HUDEP-2 (cell line): ENCODE measurements around the gene SRPRB.

Experiments
- DNase-seq, 76 experiments: peaks; one replicate each; lab custom pipeline; 2025; ENCODE audit not compliant: unreplicated experiment in 76 of 76; lab: John Stamatoyannopoulos, UW

The SRPRB gene

GRCh38 chr3:133863911-133864310, 58.3 kb downstream of the SRPRB start:
- no peak for DNase-seq

- DNase-seq = no peak
These were observed 59.0 kb downstream of the SRPRB start for GRCh38 chr3:133864616-133865015.

DNA sequence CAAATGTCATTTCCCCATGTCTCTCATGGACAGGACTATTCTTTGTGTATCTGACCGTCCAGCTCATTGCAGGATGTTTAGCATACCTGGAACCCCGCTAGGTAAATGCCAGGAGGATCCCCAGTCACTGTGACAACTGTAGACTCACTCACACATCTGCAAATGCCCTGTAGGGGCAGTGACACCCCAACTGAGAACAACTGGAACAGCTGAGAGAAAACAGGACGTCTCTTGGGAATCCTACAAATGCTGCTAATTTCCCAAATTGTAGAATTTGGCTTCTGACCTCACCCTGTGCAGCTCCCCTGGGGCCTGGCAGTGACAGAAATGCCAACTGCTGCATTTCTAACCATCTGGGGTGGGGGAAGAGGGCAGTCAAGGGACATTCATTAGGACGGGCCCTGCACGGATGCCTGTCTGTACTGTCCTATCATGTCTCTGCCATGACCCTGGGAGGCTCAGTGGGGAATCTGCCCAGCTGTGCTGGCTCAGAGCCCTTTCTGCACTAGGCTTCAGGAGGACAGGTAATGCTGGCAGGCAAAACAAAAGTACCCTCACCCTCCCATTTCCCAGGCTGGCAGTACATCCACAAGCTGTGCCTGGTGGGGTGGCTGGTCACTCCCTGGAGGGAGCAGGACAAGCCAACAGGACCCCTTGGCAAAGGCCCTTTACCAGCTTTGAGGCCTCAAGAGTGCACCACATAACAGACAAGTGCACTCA, 59.7 kb downstream of the SRPRB start:
- no peak for DNase-seq

- DNase-seq = no peak
These were observed 60.5 kb downstream of the SRPRB start for GRCh38 chr3:133866141-133866540.

- DNase-seq = no peak
These were observed 62.6 kb downstream of the SRPRB start for GRCh38 chr3:133868186-133868585.

- DNase-seq = no peak
These were observed 63.3 kb downstream of the SRPRB start for GRCh38 chr3:133868758-133869475.

DNA sequence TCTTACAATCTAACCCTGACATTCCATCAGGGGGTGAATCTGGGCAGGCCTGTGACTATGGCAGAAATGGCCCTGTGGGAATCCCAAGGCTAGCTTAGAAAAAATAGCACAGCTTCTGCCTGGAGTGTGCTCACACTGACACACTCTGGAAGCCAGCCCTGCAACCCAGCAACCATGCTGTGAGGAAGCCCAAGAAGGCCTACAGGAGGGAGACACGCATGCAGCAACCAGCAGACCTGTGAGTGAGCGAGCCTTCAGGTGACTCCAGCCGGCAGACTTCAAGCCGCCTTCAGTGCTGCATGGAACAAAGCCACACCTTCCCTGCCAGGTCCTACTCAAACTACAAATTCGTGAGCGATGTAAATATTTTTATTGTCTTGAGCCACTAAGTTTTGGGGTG, 64.0 kb downstream of the SRPRB start:
- no peak for DNase-seq

DNA sequence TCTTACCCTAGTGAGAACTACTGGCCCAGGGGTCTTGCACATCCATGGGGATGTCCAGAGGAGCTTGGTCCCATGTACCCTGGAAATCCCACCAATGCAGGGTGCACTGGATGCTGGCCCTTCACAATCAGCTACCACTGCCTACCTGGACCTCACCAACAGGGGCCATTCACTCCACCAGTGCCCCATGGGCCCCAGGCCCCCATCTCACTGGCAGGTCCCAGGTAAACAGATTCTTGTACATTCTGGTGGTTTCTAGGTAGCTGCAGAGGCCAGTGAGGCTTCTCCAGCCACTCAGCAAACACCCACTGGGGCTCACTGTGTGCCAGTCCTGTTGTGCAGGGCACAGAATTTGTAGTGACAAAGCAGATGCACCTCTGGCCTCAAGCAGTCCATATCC, 65.2 kb downstream of the SRPRB start:
- no peak for DNase-seq
